HG03196 (cell line): ENCODE results near the gene SORBS2.
"Not testable (repeated sequence)": the region's sequence is repeated elsewhere in the genome, so short reads cannot be mapped to it uniquely, and the experiment has no call there.

Experiments used
- ATAC-seq: cut with Tn5 transposase; IDR thresholded peaks from one replicate; pipeline ENCODE4 v1.9.1; 2021; ENCODE audit not compliant: unreplicated experiment

The SORBS2 gene

GRCh38 chr4:185811509-185812364 lies at the start of gene SORBS2:
SORBS2 (minus strand) TSS chr4:185812194; CDS start chr4:185690571, 121,623 bp downstream.
- ATAC-seq = peak; percentile 89

GRCh38 chr4:185859111-185859510 lies 47.1 kb upstream of the SORBS2 start:
- no peak for ATAC-seq

GRCh38 chr4:185857561-185857960 lies 45.6 kb upstream of the SORBS2 start:
- not testable (repeated sequence) for ATAC-seq

- no peak for ATAC-seq
Observed at GRCh38 chr4:185853841-185854240, 41.8 kb upstream of the SORBS2 start.

GRCh38 chr4:185852961-185853360 lies 41.0 kb upstream of the SORBS2 start:
- ATAC-seq = no peak

- no peak for ATAC-seq
Observed at GRCh38 chr4:185849664-185850550, 37.9 kb upstream of the SORBS2 start.

- no peak for ATAC-seq
Observed at GRCh38 chr4:185847352-185848097, 35.5 kb upstream of the SORBS2 start.

GRCh38 chr4:185846505-185847150 lies 34.6 kb upstream of the SORBS2 start:
- no peak for ATAC-seq

- ATAC-seq = no peak
Observed at GRCh38 chr4:185845966-185846365, 34.0 kb upstream of the SORBS2 start.

GRCh38 chr4:185841451-185841850 lies 29.5 kb upstream of the SORBS2 start:
- no peak for ATAC-seq

- no peak for ATAC-seq
Observed at GRCh38 chr4:185840953-185841352, 29.0 kb upstream of the SORBS2 start.

- ATAC-seq = no peak
Observed at GRCh38 chr4:185840201-185840600, 28.2 kb upstream of the SORBS2 start.

- ATAC-seq = no peak
Observed at GRCh38 chr4:185839770-185840169, 27.8 kb upstream of the SORBS2 start.

- no peak for ATAC-seq
Observed at GRCh38 chr4:185839194-185839712, 27.3 kb upstream of the SORBS2 start.

GRCh38 chr4:185838514-185839193 lies 26.7 kb upstream of the SORBS2 start:
- ATAC-seq = no peak

- ATAC-seq = no peak
Observed at GRCh38 chr4:185838104-185838452, 26.1 kb upstream of the SORBS2 start.

GRCh38 chr4:185837415-185838103 lies 25.6 kb upstream of the SORBS2 start:
- no peak for ATAC-seq

GRCh38 chr4:185836241-185837084 lies 24.5 kb upstream of the SORBS2 start:
- no peak for ATAC-seq
